ENCODE data around the gene MUC5AC. TPM values are rescaled to one million over a fixed set of nuclear protein-coding genes. Genes with fewer than 3 reads are reported as not detected.

MUC5AC gene
- total and polyA plus RNA-seq, 2 donors (not counting 1 experiment from before 2014, with no cell fraction given), result not detected

DNA sequence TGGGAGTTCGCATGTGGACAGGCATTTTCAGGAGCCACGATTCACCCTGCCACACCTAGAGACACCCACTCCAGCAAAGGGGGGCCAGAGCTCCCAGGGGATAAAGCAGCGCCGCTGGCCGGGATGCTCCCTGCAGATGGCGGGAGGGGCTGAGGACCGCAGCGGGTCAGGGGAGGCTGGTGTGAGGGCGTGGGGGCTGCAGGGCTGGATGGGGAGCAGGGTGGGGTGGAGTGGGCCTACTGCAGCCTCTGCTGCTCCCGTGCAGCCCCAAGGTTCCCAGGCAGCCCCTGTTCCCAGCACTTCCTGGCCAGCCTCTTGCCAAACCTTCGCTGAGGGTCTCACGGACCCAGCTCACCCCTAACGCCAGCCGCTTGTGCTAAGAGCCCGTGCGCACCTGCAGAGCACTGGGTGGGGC, 78.2 kb downstream of the MUC5AC start:
- no peak for TF ChIP-seq EZH2 (IDR thresholded peaks at IDR 0.05; ENCODE audit: low read length, missing control alignments)
- TF ChIP-seq, protein P1, sequence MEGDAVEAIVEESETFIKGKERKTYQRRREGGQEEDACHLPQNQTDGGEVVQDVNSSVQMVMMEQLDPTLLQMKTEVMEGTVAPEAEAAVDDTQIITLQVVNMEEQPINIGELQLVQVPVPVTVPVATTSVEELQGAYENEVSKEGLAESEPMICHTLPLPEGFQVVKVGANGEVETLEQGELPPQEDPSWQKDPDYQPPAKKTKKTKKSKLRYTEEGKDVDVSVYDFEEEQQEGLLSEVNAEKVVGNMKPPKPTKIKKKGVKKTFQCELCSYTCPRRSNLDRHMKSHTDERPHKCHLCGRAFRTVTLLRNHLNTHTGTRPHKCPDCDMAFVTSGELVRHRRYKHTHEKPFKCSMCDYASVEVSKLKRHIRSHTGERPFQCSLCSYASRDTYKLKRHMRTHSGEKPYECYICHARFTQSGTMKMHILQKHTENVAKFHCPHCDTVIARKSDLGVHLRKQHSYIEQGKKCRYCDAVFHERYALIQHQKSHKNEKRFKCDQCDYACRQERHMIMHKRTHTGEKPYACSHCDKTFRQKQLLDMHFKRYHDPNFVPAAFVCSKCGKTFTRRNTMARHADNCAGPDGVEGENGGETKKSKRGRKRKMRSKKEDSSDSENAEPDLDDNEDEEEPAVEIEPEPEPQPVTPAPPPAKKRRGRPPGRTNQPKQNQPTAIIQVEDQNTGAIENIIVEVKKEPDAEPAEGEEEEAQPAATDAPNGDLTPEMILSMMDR (conservative IDR thresholded peaks at IDR 0.05 in 1 of 2, IDR thresholded peaks at IDR 0.05 in 1 of 2; ENCODE audit: low read depth in 1 of 2, low read length in 2 of 2), result no peak
- Histone ChIP-seq H3K36me3 (ENCODE audit: control insufficient read depth, insufficient read depth, low read length) (no peaks in the 10 kb centered on the region), H3K9me3 (ENCODE audit: control insufficient read depth, insufficient read depth, low read depth, low read length) (no peaks in the 10 kb centered on the region), H3K79me2 (ENCODE audit: control insufficient read depth, insufficient read depth, low read length) (no peaks in the 10 kb centered on the region), H3K27me3 (ENCODE audit: control insufficient read depth, insufficient read depth, low read length) (no peaks in the 10 kb centered on the region), H4K20me1 (ENCODE audit: control insufficient read depth, extremely low read depth, insufficient read depth, low read length) (no peaks in the 10 kb centered on the region), H2AFZ (ENCODE audit: low read length) (no peak overlapping the region), H3K4me1 (ENCODE audit: control insufficient read depth, extremely low read depth, insufficient read depth, low read length) (no peaks in the 10 kb centered on the region), H3K4me2 (ENCODE audit: extremely low read depth, insufficient read depth, low read length) (no peak overlapping the region), H3K27ac (ENCODE audit: insufficient read depth, low read length) (no peak overlapping the region), H3K9ac (ENCODE audit: insufficient read depth, low read length) (no peak overlapping the region), H3K4me3 (replicated peaks in 1 of 4; ENCODE audit: control extremely low read depth in 1 of 4, insufficient read depth in 1 of 4, low read depth in 3 of 4, low read length in 4 of 4) (no peak overlapping the region)
- DNase-seq (ENCODE audit: low read depth in 2 of 2), result no peak

- Histone ChIP-seq H3K4me3 (replicated peaks in 1 of 4; ENCODE audit: control extremely low read depth in 1 of 4, insufficient read depth in 1 of 4, low read depth in 3 of 4, low read length in 4 of 4) (no peak overlapping the region), H2AFZ (ENCODE audit: low read length) (no peak overlapping the region), H3K79me2 (ENCODE audit: control insufficient read depth, insufficient read depth, low read length) (no peaks in the 10 kb centered on the region), H4K20me1 (ENCODE audit: control insufficient read depth, extremely low read depth, insufficient read depth, low read length) (no peaks in the 10 kb centered on the region), H3K36me3 (ENCODE audit: control insufficient read depth, insufficient read depth, low read length) (no peaks in the 10 kb centered on the region), H3K27me3 (ENCODE audit: control insufficient read depth, insufficient read depth, low read length) (no peaks in the 10 kb centered on the region), H3K27ac (ENCODE audit: insufficient read depth, low read length) (no peak overlapping the region), H3K9ac (ENCODE audit: insufficient read depth, low read length) (no peak overlapping the region), H3K4me2 (ENCODE audit: extremely low read depth, insufficient read depth, low read length) (no peak overlapping the region), H3K9me3 (ENCODE audit: control insufficient read depth, insufficient read depth, low read depth, low read length) (no peaks in the 10 kb centered on the region), H3K4me1 (ENCODE audit: control insufficient read depth, extremely low read depth, insufficient read depth, low read length) (no peaks in the 10 kb centered on the region)
- DNase-seq (ENCODE audit: low read depth in 2 of 2), result no peak
- no peak for TF ChIP-seq EZH2 (IDR thresholded peaks at IDR 0.05; ENCODE audit: low read length, missing control alignments)
- TF ChIP-seq, protein P1 (conservative IDR thresholded peaks at IDR 0.05 in 1 of 2, IDR thresholded peaks at IDR 0.05 in 1 of 2; ENCODE audit: low read depth in 1 of 2, low read length in 2 of 2), result no peak
These were observed 78.8 kb downstream of the MUC5AC start for GRCh38 chr11:1236316-1237127.

DNA sequence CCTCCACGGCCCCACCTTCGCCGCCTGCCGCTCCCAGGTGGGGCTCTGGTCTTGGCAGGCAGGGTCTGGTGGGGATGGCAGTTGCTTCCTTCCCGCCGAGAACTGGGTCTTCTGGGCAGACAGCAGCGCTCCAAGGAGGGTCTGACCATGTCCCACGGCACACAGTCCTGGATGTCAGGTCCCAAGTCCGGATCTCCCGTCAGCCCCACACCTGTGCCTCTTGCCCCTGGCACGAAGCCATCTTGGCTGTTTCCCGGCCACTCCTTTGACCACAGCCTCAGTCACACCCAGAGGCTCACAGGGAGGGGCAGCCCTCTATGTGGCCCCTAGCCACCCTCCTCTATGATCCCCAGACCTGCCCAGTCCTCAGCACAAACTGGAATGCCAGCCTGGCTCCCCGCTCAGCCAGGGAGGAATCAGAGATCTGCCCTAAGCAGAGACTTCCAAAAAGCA, 79.4 kb downstream of the MUC5AC start:
- H3K9ac ChIP-seq (ENCODE audit: insufficient read depth, low read length), result no peak overlapping the region
- H3K4me1 ChIP-seq (ENCODE audit: control insufficient read depth, extremely low read depth, insufficient read depth, low read length), result no peaks in the 10 kb centered on the region
- H3K79me2 ChIP-seq (ENCODE audit: control insufficient read depth, insufficient read depth, low read length), result no peaks in the 10 kb centered on the region
- H3K4me3 ChIP-seq (replicated peaks in 1 of 4; ENCODE audit: control extremely low read depth in 1 of 4, insufficient read depth in 1 of 4, low read depth in 3 of 4, low read length in 4 of 4), result no peak overlapping the region
- no peak overlapping the region for H3K4me2 ChIP-seq (ENCODE audit: extremely low read depth, insufficient read depth, low read length)
- no peaks in the 10 kb centered on the region for H3K36me3 ChIP-seq (ENCODE audit: control insufficient read depth, insufficient read depth, low read length)
- no peak overlapping the region for H3K27ac ChIP-seq (ENCODE audit: insufficient read depth, low read length)
- TF ChIP-seq EZH2 (IDR thresholded peaks at IDR 0.05; ENCODE audit: low read length, missing control alignments), result no peak
- TF ChIP-seq, protein P1 (conservative IDR thresholded peaks at IDR 0.05 in 1 of 2, IDR thresholded peaks at IDR 0.05 in 1 of 2; ENCODE audit: low read depth in 1 of 2, low read length in 2 of 2), result no peak
- no peak overlapping the region for H2AFZ ChIP-seq (ENCODE audit: low read length)
- no peaks in the 10 kb centered on the region for H4K20me1 ChIP-seq (ENCODE audit: control insufficient read depth, extremely low read depth, insufficient read depth, low read length)
- H3K27me3 ChIP-seq (ENCODE audit: control insufficient read depth, insufficient read depth, low read length), result no peaks in the 10 kb centered on the region
- DNase-seq (ENCODE audit: low read depth in 2 of 2), result no peak
- H3K9me3 ChIP-seq (ENCODE audit: control insufficient read depth, insufficient read depth, low read depth, low read length), result no peaks in the 10 kb centered on the region
